Cardiac fibroblast (primary cell): Measurements from ENCODE around the gene CLDN9.
"Not testable (repeated sequence)": the region's sequence is repeated elsewhere in the genome, so short reads cannot be mapped to it uniquely, and the experiment has no call there.

Experiments used
- DNase-seq, 2 donors: peaks; one replicate each; pipeline versions ENCODE4 v3.0.0 to v3.0.0-alpha.2; 2010; ENCODE audit warnings: low read depth in 2 of 2
- H3K4me3 ChIP-seq, 2 donors: replicated peaks in 1 of 2; 1 replicate in 1 of 2; 2 replicates in 1 of 2; pipeline ENCODE4 v1.5.1; 2011; ENCODE audit warnings: low read depth in 2 of 2, low read length in 2 of 2, mild to moderate bottlenecking in 2 of 2, moderate library complexity in 1 of 2
- CTCF ChIP-seq: IDR thresholded peaks from one replicate; pipeline ENCODE4 v1.5.1; 2011; ENCODE audit warnings: low read depth, mild to moderate bottlenecking, low read length, inconsistent platforms

Gene CLDN9

DNA sequence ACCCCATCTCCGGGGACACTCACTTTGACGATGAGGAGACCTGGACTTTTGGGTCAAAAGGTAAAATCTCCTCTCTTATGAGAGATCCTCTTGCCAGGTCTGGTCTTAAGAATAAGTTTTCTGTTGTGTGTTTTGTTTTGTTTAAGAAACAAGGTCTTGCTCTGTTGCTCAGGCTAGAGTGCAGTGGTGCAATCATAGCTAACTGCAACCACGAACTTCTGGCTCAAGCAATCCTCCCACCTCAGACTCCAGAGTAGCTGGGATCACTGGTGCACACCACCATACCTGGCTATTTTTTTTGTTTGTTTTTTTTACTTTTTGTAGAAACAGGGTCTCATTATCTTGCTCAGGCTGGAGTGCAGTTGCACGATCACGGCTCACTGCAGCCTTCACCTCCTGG, 37.8 kb downstream of the CLDN9 start:
- no peak for DNase-seq
- no peak for TF ChIP-seq CTCF
- H3K4me3 ChIP-seq: no peak overlapping the region

- no peak for DNase-seq
- no peak overlapping the region for H3K4me3 ChIP-seq
- no peak for TF ChIP-seq CTCF
These were observed 38.3 kb downstream of the CLDN9 start for GRCh38 chr16:3051009-3051408.

- no peak for TF ChIP-seq CTCF
- no peak overlapping the region for H3K4me3 ChIP-seq
- DNase-seq: no peak
These were observed 38.8 kb downstream of the CLDN9 start for GRCh38 chr16:3051494-3051893.

DNA sequence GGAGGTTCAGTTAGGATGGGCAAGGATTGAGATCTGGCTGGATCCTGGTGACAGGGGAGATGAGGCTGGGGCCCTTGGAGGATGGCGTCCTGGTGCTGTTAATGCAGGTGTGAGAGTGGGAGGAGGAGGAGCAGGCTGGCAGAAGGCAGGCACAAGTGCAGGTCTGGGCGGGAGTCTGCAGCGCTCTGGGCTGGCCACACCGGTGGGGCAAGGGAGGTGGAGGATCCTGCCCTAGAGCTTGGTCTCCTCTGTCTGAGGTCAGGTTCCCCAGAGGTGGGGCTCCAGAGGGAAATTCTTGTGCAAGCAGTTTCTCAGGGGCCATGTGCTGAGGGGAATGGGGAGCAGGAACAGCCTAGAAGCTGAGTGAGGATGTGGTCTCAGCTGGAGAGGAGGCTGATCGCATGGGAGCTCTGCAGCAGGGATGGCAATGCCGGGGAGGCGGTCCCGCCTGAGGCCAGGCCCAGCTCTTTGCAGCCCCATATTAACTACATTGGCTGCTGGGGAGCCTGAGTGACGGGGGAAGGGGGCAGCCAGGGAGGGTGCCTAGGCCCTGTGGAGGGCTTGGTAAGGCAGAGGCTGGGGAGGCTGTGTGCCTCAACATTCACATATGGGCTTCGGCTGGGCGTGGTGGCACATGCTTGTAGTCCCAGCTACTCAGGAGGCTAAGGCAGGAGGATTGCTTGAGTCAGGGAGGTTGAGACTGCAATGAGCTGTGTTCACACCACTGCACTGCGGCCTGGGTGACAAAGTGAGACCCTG, 40.0 kb downstream of the CLDN9 start:
- not testable (repeated sequence) for H3K4me3 ChIP-seq, DNase-seq

DNA sequence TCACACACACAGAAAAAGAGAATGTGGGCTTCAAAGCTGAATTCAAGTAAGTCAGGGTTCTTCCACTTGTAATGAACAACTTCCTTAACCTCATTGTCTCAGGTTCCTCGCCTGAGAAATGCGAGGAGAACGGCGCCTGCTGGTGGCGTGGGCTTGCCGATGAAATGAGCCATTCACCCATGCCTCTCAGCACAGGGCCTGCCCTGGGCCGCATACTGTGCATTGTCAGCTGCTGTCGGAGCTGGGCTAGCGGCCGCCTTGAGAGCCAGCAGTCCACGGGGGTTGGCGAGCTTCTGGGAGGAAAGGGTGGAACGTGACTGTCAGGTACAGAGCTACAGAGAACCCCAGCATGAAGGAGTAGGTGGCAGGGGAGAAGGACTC, 40.6 kb downstream of the CLDN9 start:
- H3K4me3 ChIP-seq, DNase-seq: not testable (repeated sequence)

DNA sequence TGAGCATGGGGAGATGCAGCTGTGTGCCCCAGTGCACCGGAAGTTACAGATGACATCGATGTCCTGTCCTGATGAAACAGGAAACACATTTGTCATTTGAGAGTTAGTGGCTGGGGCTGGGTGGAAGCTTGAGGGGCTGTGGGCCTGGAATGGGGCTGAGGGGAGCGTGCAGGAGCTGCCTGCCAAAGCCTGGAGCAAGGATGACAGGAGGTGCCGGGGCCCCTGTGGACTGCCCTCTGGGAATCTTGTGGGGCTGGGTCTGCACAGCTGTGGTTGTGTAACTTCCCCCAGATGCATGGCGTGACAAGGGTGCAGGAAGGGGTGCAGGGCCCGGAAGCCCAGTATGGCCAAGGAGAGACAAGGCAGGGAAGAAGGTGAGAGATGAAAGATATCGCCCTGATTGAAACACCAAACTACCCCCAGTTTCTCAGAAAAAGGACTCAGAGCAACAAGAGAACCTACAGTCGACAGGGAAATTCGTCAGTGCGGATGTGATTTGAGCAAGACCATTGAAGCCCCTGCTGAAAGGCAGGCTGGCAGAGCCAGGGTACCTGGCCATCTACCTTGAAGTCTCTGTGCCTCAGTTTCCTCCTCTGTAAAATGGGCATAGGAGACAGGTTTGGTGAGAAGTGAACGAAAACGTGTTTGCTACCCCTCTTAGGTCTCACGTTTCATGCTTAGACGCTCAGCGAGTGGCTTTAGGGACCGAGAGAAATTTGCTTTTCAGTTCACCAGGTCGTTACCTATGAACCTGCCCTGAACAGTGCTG, 42.4 kb downstream of the CLDN9 start:
- no peak for DNase-seq
- H3K4me3 ChIP-seq: no peak overlapping the region
- no peak for TF ChIP-seq CTCF

- H3K4me3 ChIP-seq, DNase-seq: not testable (repeated sequence)
These were observed 43.0 kb downstream of the CLDN9 start for GRCh38 chr16:3055734-3056115.

DNA sequence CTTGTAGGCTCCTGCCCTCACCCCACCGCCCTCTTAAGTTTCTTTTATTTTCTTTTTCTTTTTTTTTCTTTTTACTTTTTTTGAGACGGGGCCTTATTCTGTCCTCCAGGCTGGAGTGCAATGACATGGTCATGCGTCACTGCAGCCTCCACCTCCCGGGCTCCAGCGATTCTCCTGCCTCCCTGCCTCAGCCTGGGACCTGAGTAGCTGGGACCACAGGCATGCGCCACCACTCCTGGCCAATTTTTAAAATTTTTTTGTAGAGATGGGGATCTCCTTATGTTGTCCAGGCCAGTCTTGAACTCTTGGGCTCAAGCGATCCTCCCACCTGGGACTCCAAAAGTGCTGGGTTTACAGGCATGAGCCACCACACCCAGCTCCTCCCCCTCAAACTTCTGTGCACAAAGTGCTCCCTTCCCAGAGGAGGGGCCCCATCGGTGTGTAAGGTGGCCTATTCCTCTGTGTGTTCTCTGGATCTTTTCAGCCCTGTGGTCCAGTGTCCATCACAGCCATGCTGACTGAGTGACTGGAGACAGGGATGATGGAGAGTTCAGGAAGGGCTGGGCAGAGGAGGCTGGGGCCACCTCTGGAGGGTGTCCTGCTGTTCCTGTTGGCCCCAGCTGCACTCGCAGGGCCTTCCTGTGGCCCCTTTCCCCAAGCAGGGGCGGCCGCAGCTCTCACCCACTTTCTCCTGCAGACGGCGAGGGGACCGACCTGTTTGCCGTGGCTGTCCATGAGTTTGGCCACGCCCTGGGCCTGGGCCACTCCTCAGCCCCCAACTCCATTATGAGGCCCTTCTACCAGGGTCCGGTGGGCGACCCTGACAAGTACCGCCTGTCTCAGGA, 43.8 kb downstream of the CLDN9 start:
- TF ChIP-seq CTCF: no peak
- no peak overlapping the region for H3K4me3 ChIP-seq
- DNase-seq: no peak
